Loucy (cell line): ENCODE results near the gene SORCS2.

Source experiments
- H2AFZ ChIP-seq: fragments of 200-600 bp; sonication (generic); 2 replicates; pipeline ENCODE4 v1.6.0; 2016; ENCODE audit warnings: antibody characterized with exemption, mild to moderate bottlenecking, low read length, moderate library complexity
- H3F3A ChIP-seq: fragments of 200-600 bp; 2 replicates; pipeline ENCODE4 v1.6.0; 2016; ENCODE audit warnings: antibody characterized with exemption, low read depth, mild to moderate bottlenecking
- H3K27me3 ChIP-seq: fragments of 200-600 bp; sonication (generic); 2 replicates; pipeline ENCODE4 v1.6.1; 2014; ENCODE audit warnings: low read length, mild to moderate bottlenecking; ENCODE audit not compliant: insufficient read depth, poor library complexity, severe bottlenecking
- H3K36me3 ChIP-seq: fragments of 200-600 bp; sonication (generic); 2 replicates; pipeline ENCODE4 v1.6.1; 2016; ENCODE audit warnings: low read length; ENCODE audit not compliant: insufficient read depth
- H3K4me1 ChIP-seq: fragments of 200-600 bp; sonication (generic); 2 replicates; pipeline ENCODE4 v1.5.1; 2014; ENCODE audit warnings: low read length, mild to moderate bottlenecking; ENCODE audit not compliant: insufficient read depth, poor library complexity, severe bottlenecking
- H3K4me2 ChIP-seq: fragments of 200-600 bp; sonication (generic); 2 replicates; pipeline ENCODE4 v1.6.0; 2014; ENCODE audit warnings: antibody characterized with exemption, low read length, low read depth, mild to moderate bottlenecking; ENCODE audit not compliant: poor library complexity, severe bottlenecking
- H3K4me3 ChIP-seq: fragments of 200-600 bp; sonication (generic); 2 replicates; pipeline ENCODE4 v1.5.1; 2014; ENCODE audit warnings: low read length, mild to moderate bottlenecking, mixed read lengths; ENCODE audit not compliant: poor library complexity, severe bottlenecking
- H3K79me2 ChIP-seq: fragments of 200-600 bp; sonication (generic); 2 replicates; pipeline ENCODE4 v1.6.1; 2014; ENCODE audit warnings: low read length; ENCODE audit not compliant: insufficient read depth
- H3K9ac ChIP-seq: fragments of 200-600 bp; sonication (generic); 2 replicates; pipeline ENCODE4 v1.6.0; 2014; ENCODE audit warnings: mild to moderate bottlenecking, low read depth, low read length, moderate library complexity; ENCODE audit not compliant: poor library complexity, severe bottlenecking
- H3K9me2 ChIP-seq: fragments of 200-600 bp; sonication (generic); replicated peaks from 2 replicates; pipeline ENCODE4 v1.6.1; 2016; ENCODE audit warnings: low read depth, low read length, mixed read lengths
- H3K9me3 ChIP-seq: fragments of 200-600 bp; sonication (generic); 2 replicates; pipeline ENCODE4 v1.6.1; 2014; ENCODE audit warnings: mild to moderate bottlenecking, antibody characterized with exemption, low read length, low read depth; ENCODE audit not compliant: insufficient read depth
- H4K20me1 ChIP-seq: fragments of 200-600 bp; sonication (generic); 2 replicates; pipeline ENCODE4 v1.6.0; 2014; ENCODE audit warnings: antibody characterized with exemption, low read length, mild to moderate bottlenecking; ENCODE audit not compliant: insufficient read depth, poor library complexity, severe bottlenecking
- CTCF ChIP-seq: fragments of 200-600 bp; sonication (generic); conservative IDR thresholded peaks from 2 replicates; pipeline ENCODE4 v1.5.1; 2014; ENCODE audit warnings: mild to moderate bottlenecking, antibody characterized with exemption, low read length
- EZH2phosphoT487 ChIP-seq: fragments of 200-600 bp; IDR thresholded peaks from 2 replicates; pipeline ENCODE4 v1.6.1; 2018; ENCODE audit warnings: antibody characterized with exemption, mild to moderate bottlenecking, moderate library complexity, borderline replicate concordance

Gene SORCS2

GRCh38 chr4:7668271-7668670 lies 475.9 kb downstream of the SORCS2 start:
- no peaks in the 10 kb centered on the region for H3K4me1 ChIP-seq

GRCh38 chr4:7668826-7669225 lies 476.5 kb downstream of the SORCS2 start:
- Histone ChIP-seq H3K27me3 (no peaks in the 10 kb centered on the region), H4K20me1 (no peaks in the 10 kb centered on the region), H3K79me2 (no peaks in the 10 kb centered on the region), H3K4me2 (no peak overlapping the region), H3K36me3 (no peaks in the 10 kb centered on the region), H3K4me3 (no peak overlapping the region), H3K4me1 (no peaks in the 10 kb centered on the region), H2AFZ (no peak overlapping the region), H3F3A (no peaks in the 10 kb centered on the region), H3K9me3 (peaks cover 5% of the 10 kb centered on the region; the same call in 1 of the 2 replicates), H3K9me2 (no peaks in the 10 kb centered on the region), H3K9ac (no peak overlapping the region)
- TF ChIP-seq EZH2phosphoT487 (no peak), CTCF (no peak)

More at GRCh38 chr4:7668271-7668670, 475.9 kb downstream of the SORCS2 start:
- Histone ChIP-seq H3K9ac (no peak overlapping the region), H3K27me3 (no peaks in the 10 kb centered on the region), H3K9me2 (no peaks in the 10 kb centered on the region), H3K9me3 (peaks cover 5% of the 10 kb centered on the region; the same call in 1 of the 2 replicates), H4K20me1 (no peaks in the 10 kb centered on the region), H2AFZ (no peak overlapping the region), H3K36me3 (no peaks in the 10 kb centered on the region), H3K4me3 (no peak overlapping the region), H3F3A (no peaks in the 10 kb centered on the region), H3K79me2 (no peaks in the 10 kb centered on the region), H3K4me2 (no peak overlapping the region)
- TF ChIP-seq EZH2phosphoT487 (no peak), CTCF (no peak)

GRCh38 chr4:7672601-7673000 lies 480.3 kb downstream of the SORCS2 start:
- Histone ChIP-seq H3K9me2 (no peaks in the 10 kb centered on the region), H3K27me3 (no peaks in the 10 kb centered on the region), H3K79me2 (no peaks in the 10 kb centered on the region), H3K4me3 (no peak overlapping the region), H3K9me3 (peaks cover 5% of the 10 kb centered on the region; the same call in 1 of the 2 replicates), H3K36me3 (no peaks in the 10 kb centered on the region), H3K9ac (no peak overlapping the region), H3F3A (no peaks in the 10 kb centered on the region), H3K4me2 (no peak overlapping the region), H2AFZ (no peak overlapping the region), H4K20me1 (no peaks in the 10 kb centered on the region), H3K4me1 (no peaks in the 10 kb centered on the region)
- no peak for TF ChIP-seq CTCF
- TF ChIP-seq EZH2phosphoT487 = no peak
